ENCODE results near the gene PLCG2.
"Not testable (repeated sequence)": the region's sequence is repeated elsewhere in the genome, so short reads cannot be mapped to it uniquely, and the experiment has no call there.

The PLCG2 gene

GRCh38 chr16:81754858-81755257 is 24.2 kb upstream of the PLCG2 start:
- DNase-seq (ENCODE audit: low read depth in 2 of 2) = no peak

GRCh38 chr16:81755915-81756614 is 23.0 kb upstream of the PLCG2 start:
- no peak for DNase-seq (ENCODE audit: low read depth in 2 of 2)

GRCh38 chr16:81756615-81757356 is 22.3 kb upstream of the PLCG2 start:
- no peak for DNase-seq (ENCODE audit: low read depth in 2 of 2)

GRCh38 chr16:81758376-81758775 is 20.7 kb upstream of the PLCG2 start:
- DNase-seq (ENCODE audit: low read depth in 2 of 2) = no peak

GRCh38 chr16:81762322-81762721 is 16.8 kb upstream of the PLCG2 start:
- DNase-seq (ENCODE audit: low read depth in 2 of 2) = not testable (repeated sequence)

GRCh38 chr16:81765111-81765919 is 13.8 kb upstream of the PLCG2 start:
- no peak for DNase-seq (ENCODE audit: low read depth in 2 of 2)

- no peak for DNase-seq (ENCODE audit: low read depth in 2 of 2)
These were observed 13.1 kb upstream of the PLCG2 start for GRCh38 chr16:81765969-81766368.

- no peak for DNase-seq (ENCODE audit: low read depth in 2 of 2)
These were observed 11.0 kb upstream of the PLCG2 start for GRCh38 chr16:81767987-81768592.

GRCh38 chr16:81770008-81770407 is 9.1 kb upstream of the PLCG2 start:
- no peak for DNase-seq (ENCODE audit: low read depth in 2 of 2)

- no peak for DNase-seq (ENCODE audit: low read depth in 2 of 2)
These were observed 4.7 kb upstream of the PLCG2 start for GRCh38 chr16:81774348-81774747.

GRCh38 chr16:81775570-81775969 is 3.5 kb upstream of the PLCG2 start:
- DNase-seq (ENCODE audit: low read depth in 2 of 2) = no peak

- DNase-seq (ENCODE audit: low read depth in 2 of 2) = no peak
These were observed 860 bp upstream of the PLCG2 start for GRCh38 chr16:81778231-81778630.

GRCh38 chr16:81779536-81780320 is 637 bp downstream of the PLCG2 start:
- DNase-seq (ENCODE audit: low read depth in 2 of 2) = no peak

- DNase-seq (ENCODE audit: low read depth in 2 of 2) = no peak
These were observed 1.3 kb downstream of the PLCG2 start for GRCh38 chr16:81780350-81780749.

GRCh38 chr16:81782236-81782635 is 3.1 kb downstream of the PLCG2 start:
- no peak for DNase-seq (ENCODE audit: low read depth in 2 of 2)

GRCh38 chr16:81784072-81784795 is 5.1 kb downstream of the PLCG2 start:
- DNase-seq (ENCODE audit: low read depth in 2 of 2) = no peak

GRCh38 chr16:81785138-81785924 is 6.2 kb downstream of the PLCG2 start:
- DNase-seq (ENCODE audit: low read depth in 2 of 2) = no peak

- no peak for DNase-seq (ENCODE audit: low read depth in 2 of 2)
These were observed 7.2 kb downstream of the PLCG2 start for GRCh38 chr16:81786321-81786720.

GRCh38 chr16:81786868-81787267 is 7.8 kb downstream of the PLCG2 start:
- no peak for DNase-seq (ENCODE audit: low read depth in 2 of 2)

GRCh38 chr16:81787659-81788058 is 8.6 kb downstream of the PLCG2 start:
- no peak for DNase-seq (ENCODE audit: low read depth in 2 of 2)
